Astrocyte of the spinal cord (primary cell): ENCODE results near the gene PTEN.
"Not testable (repeated sequence)": the region's sequence is repeated elsewhere in the genome, so short reads cannot be mapped to it uniquely, and the experiment has no call there.

ENCODE experiments used
- DNase-seq: peaks from one replicate; pipeline ENCODE4 v3.0.0; 2011; ENCODE audit warnings: low read depth, low spot score
- H3K4me3 ChIP-seq: 2 replicates; pipeline ENCODE4 v1.5.1; 2011; ENCODE audit warnings: low read depth, mild to moderate bottlenecking, low read length, moderate library complexity
- in situ Hi-C: cut with HindIII; loops from 2 replicates; pipeline ENCODE4 v1.10.0; 2017; ENCODE audit warnings: low sequenced_read_pairs
- TF ChIP-seq, protein P1 (sequence below): IDR thresholded peaks from 2 replicates; pipeline ENCODE4 v1.5.1; 2012; ENCODE audit warnings: low read depth, mild to moderate bottlenecking, low read length, inconsistent platforms

PTEN gene

GRCh38 chr10:87864496-87865059, 1.2 kb downstream of the PTEN start:
- peak overlapping the region; percentile 85 for H3K4me3 ChIP-seq
- in situ Hi-C loops, result no loop called here
- TF ChIP-seq, protein P1, sequence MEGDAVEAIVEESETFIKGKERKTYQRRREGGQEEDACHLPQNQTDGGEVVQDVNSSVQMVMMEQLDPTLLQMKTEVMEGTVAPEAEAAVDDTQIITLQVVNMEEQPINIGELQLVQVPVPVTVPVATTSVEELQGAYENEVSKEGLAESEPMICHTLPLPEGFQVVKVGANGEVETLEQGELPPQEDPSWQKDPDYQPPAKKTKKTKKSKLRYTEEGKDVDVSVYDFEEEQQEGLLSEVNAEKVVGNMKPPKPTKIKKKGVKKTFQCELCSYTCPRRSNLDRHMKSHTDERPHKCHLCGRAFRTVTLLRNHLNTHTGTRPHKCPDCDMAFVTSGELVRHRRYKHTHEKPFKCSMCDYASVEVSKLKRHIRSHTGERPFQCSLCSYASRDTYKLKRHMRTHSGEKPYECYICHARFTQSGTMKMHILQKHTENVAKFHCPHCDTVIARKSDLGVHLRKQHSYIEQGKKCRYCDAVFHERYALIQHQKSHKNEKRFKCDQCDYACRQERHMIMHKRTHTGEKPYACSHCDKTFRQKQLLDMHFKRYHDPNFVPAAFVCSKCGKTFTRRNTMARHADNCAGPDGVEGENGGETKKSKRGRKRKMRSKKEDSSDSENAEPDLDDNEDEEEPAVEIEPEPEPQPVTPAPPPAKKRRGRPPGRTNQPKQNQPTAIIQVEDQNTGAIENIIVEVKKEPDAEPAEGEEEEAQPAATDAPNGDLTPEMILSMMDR, result no peak
- peak; percentile 30 for DNase-seq

- TF ChIP-seq, protein P1, result no peak
- peak overlapping the region; percentile 85 for H3K4me3 ChIP-seq
- DNase-seq, result peak; percentile 35
- in situ Hi-C loops, result no loop called here
These were observed 1.9 kb downstream of the PTEN start for GRCh38 chr10:87865241-87865881.

GRCh38 chr10:87866412-87866974, 3.1 kb downstream of the PTEN start:
- in situ Hi-C loops, result no loop called here

GRCh38 chr10:87867453-87867852, 4.0 kb downstream of the PTEN start:
- TF ChIP-seq, protein P1, result no peak
- DNase-seq, result peak; percentile 6
- peak overlapping the region; percentile 85 for H3K4me3 ChIP-seq
- in situ Hi-C loops, result no loop called here

More at GRCh38 chr10:87866412-87866974, 3.1 kb downstream of the PTEN start:
- TF ChIP-seq, protein P1, result no peak
- peak overlapping the region; percentile 85 for H3K4me3 ChIP-seq
- peak; percentile 19 for DNase-seq

GRCh38 chr10:87868277-87868676, 4.9 kb downstream of the PTEN start:
- in situ Hi-C loops, result no loop called here
- peak; percentile 36 for DNase-seq
- peak overlapping the region; percentile 10 for H3K4me3 ChIP-seq
- TF ChIP-seq, protein P1, result no peak

DNA sequence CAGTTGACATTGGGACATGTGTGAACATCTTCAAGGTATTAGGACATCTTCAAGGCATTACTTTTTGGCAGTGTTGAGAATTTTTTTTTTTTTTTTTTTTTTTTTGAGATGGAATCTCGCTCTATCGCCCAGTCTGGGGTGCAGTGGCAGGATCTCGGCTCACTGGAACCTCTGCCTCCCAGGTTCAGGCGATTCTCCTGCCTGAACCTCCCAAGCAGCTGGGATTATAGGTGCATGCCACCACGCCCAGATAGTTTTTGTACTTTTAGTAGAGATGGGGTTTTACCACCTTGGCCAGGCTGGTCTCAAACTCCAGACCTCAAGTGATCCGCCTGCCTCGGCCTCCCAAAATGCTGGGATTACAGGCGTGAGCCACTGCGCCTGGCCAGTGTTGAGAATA, 5.7 kb downstream of the PTEN start:
- DNase-seq, in situ Hi-C loops, H3K4me3 ChIP-seq: not testable (repeated sequence)
